Measurements from ENCODE around the gene UBN2.
"Not testable (repeated sequence)": the region's sequence is repeated elsewhere in the genome, so short reads cannot be mapped to it uniquely, and the experiment has no call there.

GRCh38 chr7:139213489-139213888 lies 17.5 kb upstream of the UBN2 start:
- not testable (repeated sequence) for TF ChIP-seq CTCF, POLR2A (IDR thresholded peaks at IDR 0.05)

All from Peyer's patch (tissue), 4 donors.